ENCODE measurements around the gene PLCD3.

Gene PLCD3

GRCh38 chr17:45117848-45118646 is 14.3 kb downstream of the PLCD3 start:
- no peak for DNase-seq

GRCh38 chr17:45117334-45117733 is 15.0 kb downstream of the PLCD3 start:
- DNase-seq: no peak

- no peak for DNase-seq
Measured at GRCh38 chr17:45116434-45117016, 15.8 kb downstream of the PLCD3 start.

GRCh38 chr17:45115871-45116270 is 16.4 kb downstream of the PLCD3 start:
- DNase-seq: peak in 1 of 51 donors; percentile 37

GRCh38 chr17:45115015-45115625 is 17.2 kb downstream of the PLCD3 start:
- DNase-seq: no peak

- no peak for DNase-seq
Measured at GRCh38 chr17:45114117-45114932, 18.0 kb downstream of the PLCD3 start.

- DNase-seq: no peak
Measured at GRCh38 chr17:45113424-45113754, 18.9 kb downstream of the PLCD3 start.

- no peak for DNase-seq
Measured at GRCh38 chr17:45112559-45113423, 19.5 kb downstream of the PLCD3 start.

GRCh38 chr17:45111850-45112249 is 20.5 kb downstream of the PLCD3 start:
- DNase-seq: no peak

GRCh38 chr17:45110676-45111611 is 21.4 kb downstream of the PLCD3 start:
- DNase-seq: peak in 34 of 51 donors; percentile 15 to 87 (median 57)

GRCh38 chr17:45108595-45109521 is 23.5 kb downstream of the PLCD3 start:
- no peak for DNase-seq

- DNase-seq: no peak
Measured at GRCh38 chr17:45108051-45108450, 24.3 kb downstream of the PLCD3 start.

- no peak for DNase-seq
Measured at GRCh38 chr17:45107293-45108010, 24.9 kb downstream of the PLCD3 start.

GRCh38 chr17:45106582-45106981 is 25.7 kb downstream of the PLCD3 start:
- DNase-seq: no peak

- DNase-seq: no peak
Measured at GRCh38 chr17:45106096-45106495, 26.2 kb downstream of the PLCD3 start.

GRCh38 chr17:45104907-45105624 is 27.2 kb downstream of the PLCD3 start:
- no peak for DNase-seq

- no peak for DNase-seq
Measured at GRCh38 chr17:45104497-45104896, 27.8 kb downstream of the PLCD3 start.
